BLaER1 treated with 17β-estradiol and CSF1 and Interleukin-3, amounts not matched to agents 10 nM and 100 nM (cell line): ENCODE results near the gene GNPTG.
"Not testable (repeated sequence)": the region's sequence is repeated elsewhere in the genome, so short reads cannot be mapped to it uniquely, and the experiment has no call there.

Experiments used
- H3K27ac ChIP-seq, 11 experiments: shearing (Covaris generic); formaldehyde crosslinking; 2 replicates each; pipeline ENCODE4 v1.8.1; 2022
- H3K27me3 ChIP-seq, 11 experiments: shearing (Covaris generic); formaldehyde crosslinking; 2 replicates each; pipeline ENCODE4 v1.8.1; 2022
- H3K36me3 ChIP-seq, 11 experiments: shearing (Covaris generic); formaldehyde crosslinking; 2 replicates each; pipeline ENCODE4 v1.8.1; 2022
- H3K4me1 ChIP-seq, 10 experiments: shearing (Covaris generic); formaldehyde crosslinking; 2 replicates each; pipeline ENCODE4 v1.8.1; 2022
- H3K4me2 ChIP-seq, 11 experiments: shearing (Covaris generic); formaldehyde crosslinking; 2 replicates each; pipeline ENCODE4 v1.8.1; 2022
- H3K4me3 ChIP-seq, 10 experiments: shearing (Covaris generic); formaldehyde crosslinking; 2 replicates each; pipeline ENCODE4 v1.8.1; 2022
- H3K9ac ChIP-seq, 11 experiments: shearing (Covaris generic); formaldehyde crosslinking; 2 replicates each; pipeline ENCODE4 v1.8.1; 2022
- H3K9me3 ChIP-seq, 11 experiments: shearing (Covaris generic); formaldehyde crosslinking; replicated peaks in 1 of 11; 2 replicates each; pipeline ENCODE4 v1.8.1; 2022
- H4K20me1 ChIP-seq, 11 experiments: shearing (Covaris generic); formaldehyde crosslinking; 2 replicates each; pipeline ENCODE4 v1.8.1; 2022
- Cebpa-rat ChIP-seq, 11 experiments: shearing (Covaris generic); IDR thresholded peaks; 2 replicates each; pipeline ENCODE4 v1.8.1; 2022

GNPTG gene

GRCh38 chr16:1323296-1324239, 28.2 kb upstream of the GNPTG start:
- Histone ChIP-seq H3K36me3 (peaks cover 70 to 80% (median 75%) of the 10 kb centered on the region in 11 experiments), H3K9ac (peak overlapping the region in 1 of 11 experiments; percentile 18; a peak in 2 of 22 replicates), H3K4me2 (peak overlapping the region in 5 of 11 experiments; percentile 8 to 38 (median 13); a peak in 5 of 22 replicates), H3K27me3 (no peaks in the 10 kb centered on the region), H3K9me3 (no peaks in the 10 kb centered on the region), H3K27ac (no peak overlapping the region), H3K4me1 (peaks cover 0 to 55% (median 25%) of the 10 kb centered on the region in 10 experiments; a peak in 14 of 20 replicates), H4K20me1 (peaks cover 73 to 99% (median 93%) of the 10 kb centered on the region in 11 experiments), H3K4me3 (no peak overlapping the region)
- TF ChIP-seq Cebpa-rat (IDR thresholded peaks at IDR 0.05), result no peak

- H4K20me1 ChIP-seq, result peaks cover 65 to 91% (median 85%) of the 10 kb centered on the region in 11 experiments
- no peaks in the 10 kb centered on the region for H3K9me3 ChIP-seq
- 0 out of 22 replicates have a peak overlapping the region, but pooled peaks of 2 of the 11 experiments have one; percentile 8 to 18 for H3K9ac ChIP-seq
- H3K27me3 ChIP-seq, result no peaks in the 10 kb centered on the region
- peak overlapping the region in 1 of 11 experiments; percentile 22; a peak in 2 of 22 replicates for H3K4me2 ChIP-seq
- H3K36me3 ChIP-seq, result peaks cover 62 to 72% (median 68%) of the 10 kb centered on the region in 11 experiments
- no peak overlapping the region for H3K4me3 ChIP-seq
- no peak overlapping the region for H3K27ac ChIP-seq
- TF ChIP-seq Cebpa-rat (IDR thresholded peaks at IDR 0.05), result no peak
- peaks cover 0 to 55% (median 25%) of the 10 kb centered on the region in 10 experiments; a peak in 14 of 20 replicates for H3K4me1 ChIP-seq
These were observed 27.4 kb upstream of the GNPTG start for GRCh38 chr16:1324286-1324826.

- Histone ChIP-seq H3K4me3 (no peak overlapping the region), H3K36me3 (peaks cover 53 to 63% (median 58%) of the 10 kb centered on the region in 11 experiments), H3K27me3 (peaks cover 0 to 6% (median 4%) of the 10 kb centered on the region in 11 experiments; a peak in 15 of 22 replicates), H3K4me1 (peaks cover 0 to 55% (median 25%) of the 10 kb centered on the region in 10 experiments; a peak in 14 of 20 replicates), H4K20me1 (peaks cover 56 to 83% (median 76%) of the 10 kb centered on the region in 11 experiments), H3K27ac (no peak overlapping the region), H3K9me3 (peaks cover 0 to 5% (median 4%) of the 10 kb centered on the region in 11 experiments; a peak in 17 of 22 replicates), H3K9ac (peak overlapping the region in 3 of 11 experiments; percentile 15 to 30 (median 23); a peak in 2 of 22 replicates), H3K4me2 (peak overlapping the region in 6 of 11 experiments; percentile 4 to 51 (median 35); a peak in 8 of 22 replicates)
- no peak for TF ChIP-seq Cebpa-rat (IDR thresholded peaks at IDR 0.05)
These were observed 26.5 kb upstream of the GNPTG start for GRCh38 chr16:1325261-1325660.

- Histone ChIP-seq H3K27ac (no peak overlapping the region), H3K4me2 (peak overlapping the region in 6 of 11 experiments; percentile 4 to 51 (median 35); a peak in 8 of 22 replicates), H3K9ac (peak overlapping the region in 3 of 11 experiments; percentile 15 to 30 (median 23); a peak in 2 of 22 replicates), H4K20me1 (peaks cover 51 to 80% (median 71%) of the 10 kb centered on the region in 11 experiments), H3K4me3 (no peak overlapping the region), H3K4me1 (peaks cover 0 to 51% (median 25%) of the 10 kb centered on the region in 10 experiments; a peak in 14 of 20 replicates), H3K27me3 (peaks cover under 1 to 12% (median 9%) of the 10 kb centered on the region in 11 experiments; a peak in 17 of 22 replicates), H3K9me3 (peaks cover 0 to 9% (median 8%) of the 10 kb centered on the region in 11 experiments; a peak in 17 of 22 replicates), H3K36me3 (peaks cover 48 to 58% (median 53%) of the 10 kb centered on the region in 11 experiments)
- no peak for TF ChIP-seq Cebpa-rat (IDR thresholded peaks at IDR 0.05)
These were observed 25.9 kb upstream of the GNPTG start for GRCh38 chr16:1325673-1326371.

GRCh38 chr16:1326391-1326790, 25.3 kb upstream of the GNPTG start:
- Histone ChIP-seq H4K20me1 (peaks cover 45 to 79% (median 65%) of the 10 kb centered on the region in 11 experiments), H3K27ac (no peak overlapping the region), H3K4me3 (no peak overlapping the region), H3K9ac (0 out of 22 replicates have a peak overlapping the region, but pooled peaks of 1 of the 11 experiments have one; percentile 30), H3K9me3 (peaks cover 0 to 9% (median 8%) of the 10 kb centered on the region in 11 experiments; a peak in 17 of 22 replicates), H3K4me2 (peak overlapping the region in 5 of 11 experiments; percentile 4 to 40 (median 34); a peak in 5 of 22 replicates), H3K27me3 (peaks cover 6 to 17% (median 15%) of the 10 kb centered on the region in 11 experiments), H3K4me1 (peaks cover 3 to 50% (median 29%) of the 10 kb centered on the region in 10 experiments), H3K36me3 (peaks cover 42 to 52% (median 47%) of the 10 kb centered on the region in 11 experiments)
- no peak for TF ChIP-seq Cebpa-rat (IDR thresholded peaks at IDR 0.05)

- H3K9ac ChIP-seq, result no peak overlapping the region
- peaks cover 38 to 79% (median 62%) of the 10 kb centered on the region in 11 experiments for H4K20me1 ChIP-seq
- H3K9me3 ChIP-seq, result peaks cover 0 to 9% (median 8%) of the 10 kb centered on the region in 11 experiments; a peak in 17 of 22 replicates
- no peak overlapping the region for H3K27ac ChIP-seq
- H3K4me2 ChIP-seq, result peak overlapping the region in 2 of 11 experiments; percentile 9 to 32; a peak in 2 of 22 replicates
- H3K4me3 ChIP-seq, result no peak overlapping the region
- H3K4me1 ChIP-seq, result peaks cover 10 to 57% (median 36%) of the 10 kb centered on the region in 10 experiments
- no peak for TF ChIP-seq Cebpa-rat (IDR thresholded peaks at IDR 0.05)
- peaks cover 35 to 45% (median 40%) of the 10 kb centered on the region in 11 experiments for H3K36me3 ChIP-seq
- peaks cover 13 to 24% (median 22%) of the 10 kb centered on the region in 11 experiments for H3K27me3 ChIP-seq
These were observed 24.6 kb upstream of the GNPTG start for GRCh38 chr16:1326946-1327618.

GRCh38 chr16:1327619-1327947, 24.1 kb upstream of the GNPTG start:
- Histone ChIP-seq H3K36me3 (peaks cover 30 to 40% (median 35%) of the 10 kb centered on the region in 11 experiments), H3K4me2 (no peak overlapping the region; a peak in 1 of 22 replicates), H3K27me3 (peaks cover 18 to 29% (median 27%) of the 10 kb centered on the region in 11 experiments), H3K9ac (no peak overlapping the region), H3K27ac (no peak overlapping the region), H3K9me3 (peaks cover 0 to 9% (median 8%) of the 10 kb centered on the region in 11 experiments; a peak in 17 of 22 replicates), H4K20me1 (peaks cover 36 to 79% (median 62%) of the 10 kb centered on the region in 11 experiments), H3K4me3 (no peak overlapping the region), H3K4me1 (peaks cover 15 to 60% (median 41%) of the 10 kb centered on the region in 10 experiments)
- TF ChIP-seq Cebpa-rat (IDR thresholded peaks at IDR 0.05), result no peak

- not testable (repeated sequence) for H3K9ac ChIP-seq, H3K4me3 ChIP-seq, H3K4me2 ChIP-seq, H3K27ac ChIP-seq
- Histone ChIP-seq H4K20me1 (peaks cover 34 to 79% (median 62%) of the 10 kb centered on the region in 11 experiments), H3K4me1 (peaks cover 16 to 60% (median 46%) of the 10 kb centered on the region in 10 experiments), H3K9me3 (peaks cover 0 to 12% (median 8%) of the 10 kb centered on the region in 11 experiments; a peak in 17 of 22 replicates), H3K36me3 (peaks cover 25 to 35% (median 30%) of the 10 kb centered on the region in 11 experiments), H3K27me3 (peaks cover 23 to 35% (median 32%) of the 10 kb centered on the region in 11 experiments)
These were observed 23.6 kb upstream of the GNPTG start for GRCh38 chr16:1328136-1328535.

GRCh38 chr16:1328961-1329360, 22.8 kb upstream of the GNPTG start:
- H3K4me3 ChIP-seq, H3K9ac ChIP-seq, H3K27ac ChIP-seq, H3K4me2 ChIP-seq: not testable (repeated sequence)
- Histone ChIP-seq H4K20me1 (peaks cover 26 to 77% (median 59%) of the 10 kb centered on the region in 11 experiments; a peak in 21 of 22 replicates), H3K4me1 (peaks cover 16 to 57% (median 44%) of the 10 kb centered on the region in 10 experiments), H3K9me3 (peaks cover 0 to 14% (median 8%) of the 10 kb centered on the region in 11 experiments; a peak in 17 of 22 replicates), H3K27me3 (peaks cover 32 to 43% (median 41%) of the 10 kb centered on the region in 11 experiments), H3K36me3 (peaks cover 17 to 26% (median 22%) of the 10 kb centered on the region in 11 experiments)
